ENCODE measurements around the gene SEMA5A. TPM values are rescaled to one million over a fixed set of nuclear protein-coding genes. Genes with fewer than 3 reads are reported as not detected.

Gene SEMA5A
- total RNA-seq, 2 donors from 2014 or later: 3.4 to 40.2 TPM

GRCh38 chr5:9351546-9351945 lies 194.3 kb downstream of the SEMA5A start:
- H3K4me3 ChIP-seq: no peak overlapping the region
- peaks cover 14% of the 10 kb centered on the region for H3K4me1 ChIP-seq
- ATAC-seq (no peak), DNase-seq (no peak)
- H3K9me3 ChIP-seq: no peaks in the 10 kb centered on the region
- no peaks in the 10 kb centered on the region for H3K27me3 ChIP-seq
- intact Hi-C loops (cut with DNase I): loop anchor here (10.0 kb wide), 1 partner anchor 153 kb away; no protein-coding TSS in a partner anchor
- WGBS, 2 donors: 79 to 93% methylated on average over 2 of the region's 2 CpGs
- TF ChIP-seq POLR2A (IDR thresholded peaks at IDR 0.05): no peak
- TF ChIP-seq CTCF (IDR thresholded peaks at IDR 0.05): no peak
- H3K36me3 ChIP-seq (replicated peaks in 1 of 2; ENCODE audit: insufficient read depth in 1 of 2, low read depth in 2 of 2): no peaks in the 10 kb centered on the region
- no peak overlapping the region for H3K27ac ChIP-seq

- no peaks in the 10 kb centered on the region for H3K36me3 ChIP-seq (replicated peaks in 1 of 2; ENCODE audit: insufficient read depth in 1 of 2, low read depth in 2 of 2)
- H3K27ac ChIP-seq: no peak overlapping the region
- ATAC-seq: peak; percentile 47
- no peaks in the 10 kb centered on the region for H3K9me3 ChIP-seq
- peak in 1 of 4 donors; percentile 13 for DNase-seq
- H3K4me1 ChIP-seq: peaks cover 14% of the 10 kb centered on the region
- no peak for TF ChIP-seq POLR2A (IDR thresholded peaks at IDR 0.05)
- no peak for TF ChIP-seq CTCF (IDR thresholded peaks at IDR 0.05)
- H3K4me3 ChIP-seq: no peak overlapping the region
- H3K27me3 ChIP-seq: no peaks in the 10 kb centered on the region
- 65 to 74% methylated on average over 4 of the region's 4 CpGs for WGBS, 2 donors
- intact Hi-C loops (cut with DNase I): loop anchor here (10.0 kb wide), 1 partner anchor 154 kb away; no protein-coding TSS in a partner anchor
These were observed 195.5 kb downstream of the SEMA5A start for GRCh38 chr5:9350301-9350797.

- TF ChIP-seq POLR2A (IDR thresholded peaks at IDR 0.05) (no peak), CTCF (IDR thresholded peaks at IDR 0.05) (no peak)
- Histone ChIP-seq H3K4me1 (peaks cover 14% of the 10 kb centered on the region), H3K27me3 (no peaks in the 10 kb centered on the region), H3K9me3 (no peaks in the 10 kb centered on the region), H3K4me3 (no peak overlapping the region), H3K36me3 (replicated peaks in 1 of 2; ENCODE audit: insufficient read depth in 1 of 2, low read depth in 2 of 2) (no peaks in the 10 kb centered on the region), H3K27ac (no peak overlapping the region)
- ATAC-seq (no peak), DNase-seq (peak in 1 of 4 donors; percentile 12)
- intact Hi-C loops (cut with DNase I): no loop called here
- WGBS, 2 donors: 3% methylated on average over 5 of the region's 5 CpGs
These were observed 197.4 kb downstream of the SEMA5A start for GRCh38 chr5:9348401-9348996.

- intact Hi-C loops (cut with DNase I): no loop called here
- ATAC-seq (no peak), DNase-seq (no peak)
- no peak overlapping the region for H3K27ac ChIP-seq
- peaks cover 14% of the 10 kb centered on the region for H3K4me1 ChIP-seq
- no peak overlapping the region for H3K4me3 ChIP-seq
- TF ChIP-seq POLR2A (IDR thresholded peaks at IDR 0.05) (no peak), CTCF (IDR thresholded peaks at IDR 0.05) (no peak)
- H3K36me3 ChIP-seq (replicated peaks in 1 of 2; ENCODE audit: insufficient read depth in 1 of 2, low read depth in 2 of 2): no peaks in the 10 kb centered on the region
- H3K27me3 ChIP-seq: no peaks in the 10 kb centered on the region
- H3K9me3 ChIP-seq: no peaks in the 10 kb centered on the region
- WGBS, 2 donors: 74 to 79% methylated on average over 7 of the region's 7 CpGs
These were observed 198.2 kb downstream of the SEMA5A start for GRCh38 chr5:9347541-9348295.
